Hepatocyte (in vitro differentiated cells): Measurements from ENCODE around the gene GPR153. TPM values are rescaled to one million over a fixed set of nuclear protein-coding genes. Genes with fewer than 3 reads are reported as not detected.

Source experiments
- DNase-seq: peaks from one replicate; pipeline ENCODE4 v3.0.0-alpha.2; 2016; ENCODE audit warnings: low spot score
- H2AFZ ChIP-seq: fragments of 200-600 bp; sonication (generic); 2 replicates; pipeline ENCODE4 v1.6.0; 2016; ENCODE audit warnings: antibody characterized with exemption, mild to moderate bottlenecking
- H3K27ac ChIP-seq: fragments of 200-600 bp; sonication (generic); 2 replicates; pipeline ENCODE4 v1.5.1; 2016; ENCODE audit warnings: mild to moderate bottlenecking
- H3K27me3 ChIP-seq: fragments of 200-600 bp; sonication (generic); 2 replicates; pipeline ENCODE4 v1.6.1; 2016
- H3K36me3 ChIP-seq: fragments of 200-600 bp; sonication (generic); replicated peaks from 2 replicates; pipeline ENCODE4 v1.5.1; 2016; ENCODE audit warnings: low read depth; ENCODE audit not compliant: insufficient read depth
- H3K4me1 ChIP-seq: fragments of 200-600 bp; sonication (generic); 2 replicates; pipeline ENCODE4 v1.5.1; 2016; ENCODE audit warnings: mild to moderate bottlenecking, moderate library complexity; ENCODE audit not compliant: insufficient read depth
- H3K4me2 ChIP-seq: fragments of 200-600 bp; sonication (generic); 2 replicates; pipeline ENCODE4 v1.6.0; 2016
- H3K4me3 ChIP-seq: fragments of 200-600 bp; sonication (generic); 2 replicates; pipeline ENCODE4 v1.5.1; 2016; ENCODE audit warnings: mild to moderate bottlenecking
- H3K79me2 ChIP-seq: fragments of 200-600 bp; sonication (generic); 2 replicates; pipeline ENCODE4 v1.6.0; 2017; ENCODE audit warnings: mild to moderate bottlenecking
- H3K9me2 ChIP-seq: fragments of 200-600 bp; sonication (generic); replicated peaks from 2 replicates; pipeline ENCODE4 v1.6.0; 2017; ENCODE audit warnings: mild to moderate bottlenecking; ENCODE audit not compliant: insufficient read depth
- H3K9me3 ChIP-seq: fragments of 200-600 bp; sonication (generic); 2 replicates; pipeline ENCODE4 v1.5.1; 2016; ENCODE audit warnings: low read depth, mild to moderate bottlenecking
- H4K20me1 ChIP-seq: fragments of 200-600 bp; sonication (generic); 2 replicates; pipeline ENCODE4 v1.6.0; 2016; ENCODE audit warnings: mild to moderate bottlenecking; ENCODE audit not compliant: insufficient read depth, poor library complexity, severe bottlenecking
- EZH2 ChIP-seq: fragments of 200-600 bp; sonication (generic); IDR thresholded peaks from 2 replicates; pipeline ENCODE4 v1.6.1; 2016; ENCODE audit warnings: antibody characterized with exemption, mild to moderate bottlenecking, borderline replicate concordance
- EZH2phosphoT487 ChIP-seq: fragments of 200-600 bp; sonication (generic); IDR thresholded peaks from one replicate; pipeline ENCODE4 v1.6.1; 2018; ENCODE audit warnings: antibody characterized with exemption, mild to moderate bottlenecking, low read depth, moderate library complexity; ENCODE audit not compliant: unreplicated experiment, severe bottlenecking
- WGBS: methylation state at CpG from one replicate; pipeline ENCODE4 v1.1.6; 2016; ENCODE audit warnings: low lambda C conversion rate; ENCODE audit errors: missing lambda C conversion rate; 5-methylcytosine and 5-hydroxymethylcytosine counted together
- polyA plus RNA-seq: library from polyadenylated mRNA; unstranded; fragments of >200 nt; fragmentation: Nextera tagmentation; extraction: Ambion mirVana; gene quantifications from 2 replicates; pipeline ENCODE4 v1.2.1, GENCODE V29; 2016
- total RNA-seq: library from RNA; depleted of rRNA; stranded (reverse); fragments of >200 nt; gene quantifications from 2 replicates; pipeline ENCODE4 v1.2.3, GENCODE V29; 2014
- TF ChIP-seq, protein P1 (sequence below): fragments of 200-600 bp; sonication (generic); IDR thresholded peaks from 2 replicates; pipeline ENCODE4 v1.5.1; 2016; ENCODE audit warnings: antibody characterized with exemption, mild to moderate bottlenecking; ENCODE audit not compliant: poor library complexity

Gene GPR153
- total and polyA plus RNA-seq, 2 experiments from 2014 or later: 9.1 to 13.5 TPM

DNA sequence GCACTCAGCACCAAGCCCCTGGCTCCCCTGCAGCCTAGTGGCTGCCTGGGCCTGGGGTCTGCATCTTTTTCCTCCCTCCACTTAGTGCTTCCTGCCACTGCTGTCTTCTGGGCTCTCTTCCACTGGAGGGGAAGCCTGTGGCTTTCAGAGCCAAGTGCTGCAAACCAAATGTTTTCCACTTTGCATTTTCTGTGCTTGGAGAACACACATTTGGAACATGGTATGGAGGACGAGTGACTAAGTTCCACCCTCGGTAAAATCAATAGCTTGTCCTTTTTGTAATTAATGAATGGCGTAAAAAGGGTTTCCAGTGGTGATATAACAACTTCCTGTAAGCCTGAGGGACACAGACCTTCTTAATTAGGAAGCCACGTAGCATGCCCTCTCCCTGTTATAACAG is 10.1 kb upstream of the GPR153 start:
- DNase-seq: no peak
- Histone ChIP-seq H3K79me2 (no peaks in the 10 kb centered on the region), H3K27me3 (no peaks in the 10 kb centered on the region), H2AFZ (no peak overlapping the region), H3K4me1 (peaks cover 36% of the 10 kb centered on the region), H3K4me3 (no peak overlapping the region), H3K27ac (peak overlapping the region; percentile 31), H3K9me3 (no peaks in the 10 kb centered on the region), H3K9me2 (no peaks in the 10 kb centered on the region), H4K20me1 (no peaks in the 10 kb centered on the region), H3K4me2 (peak overlapping the region; percentile 51), H3K36me3 (no peaks in the 10 kb centered on the region)
- no peak for TF ChIP-seq EZH2phosphoT487
- TF ChIP-seq, protein P1, sequence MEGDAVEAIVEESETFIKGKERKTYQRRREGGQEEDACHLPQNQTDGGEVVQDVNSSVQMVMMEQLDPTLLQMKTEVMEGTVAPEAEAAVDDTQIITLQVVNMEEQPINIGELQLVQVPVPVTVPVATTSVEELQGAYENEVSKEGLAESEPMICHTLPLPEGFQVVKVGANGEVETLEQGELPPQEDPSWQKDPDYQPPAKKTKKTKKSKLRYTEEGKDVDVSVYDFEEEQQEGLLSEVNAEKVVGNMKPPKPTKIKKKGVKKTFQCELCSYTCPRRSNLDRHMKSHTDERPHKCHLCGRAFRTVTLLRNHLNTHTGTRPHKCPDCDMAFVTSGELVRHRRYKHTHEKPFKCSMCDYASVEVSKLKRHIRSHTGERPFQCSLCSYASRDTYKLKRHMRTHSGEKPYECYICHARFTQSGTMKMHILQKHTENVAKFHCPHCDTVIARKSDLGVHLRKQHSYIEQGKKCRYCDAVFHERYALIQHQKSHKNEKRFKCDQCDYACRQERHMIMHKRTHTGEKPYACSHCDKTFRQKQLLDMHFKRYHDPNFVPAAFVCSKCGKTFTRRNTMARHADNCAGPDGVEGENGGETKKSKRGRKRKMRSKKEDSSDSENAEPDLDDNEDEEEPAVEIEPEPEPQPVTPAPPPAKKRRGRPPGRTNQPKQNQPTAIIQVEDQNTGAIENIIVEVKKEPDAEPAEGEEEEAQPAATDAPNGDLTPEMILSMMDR: no peak
- TF ChIP-seq EZH2: no peak
- WGBS: 70% methylated on average over 4 of the region's 4 CpGs

- Histone ChIP-seq H3K4me3 (no peak overlapping the region), H4K20me1 (no peaks in the 10 kb centered on the region), H3K9me3 (no peaks in the 10 kb centered on the region), H3K27ac (peak overlapping the region; percentile 31), H3K4me2 (peak overlapping the region; percentile 51), H3K36me3 (no peaks in the 10 kb centered on the region), H3K79me2 (no peaks in the 10 kb centered on the region), H3K27me3 (no peaks in the 10 kb centered on the region), H3K9me2 (no peaks in the 10 kb centered on the region), H3K4me1 (peaks cover 32% of the 10 kb centered on the region), H2AFZ (no peak overlapping the region)
- no peak for TF ChIP-seq EZH2phosphoT487
- TF ChIP-seq EZH2: no peak
- TF ChIP-seq, protein P1: no peak
- no peak for DNase-seq
- 80% methylated on average over 8 of the region's 8 CpGs for WGBS
Measured at GRCh38 chr1:6270401-6270800, 9.5 kb upstream of the GPR153 start.

DNA sequence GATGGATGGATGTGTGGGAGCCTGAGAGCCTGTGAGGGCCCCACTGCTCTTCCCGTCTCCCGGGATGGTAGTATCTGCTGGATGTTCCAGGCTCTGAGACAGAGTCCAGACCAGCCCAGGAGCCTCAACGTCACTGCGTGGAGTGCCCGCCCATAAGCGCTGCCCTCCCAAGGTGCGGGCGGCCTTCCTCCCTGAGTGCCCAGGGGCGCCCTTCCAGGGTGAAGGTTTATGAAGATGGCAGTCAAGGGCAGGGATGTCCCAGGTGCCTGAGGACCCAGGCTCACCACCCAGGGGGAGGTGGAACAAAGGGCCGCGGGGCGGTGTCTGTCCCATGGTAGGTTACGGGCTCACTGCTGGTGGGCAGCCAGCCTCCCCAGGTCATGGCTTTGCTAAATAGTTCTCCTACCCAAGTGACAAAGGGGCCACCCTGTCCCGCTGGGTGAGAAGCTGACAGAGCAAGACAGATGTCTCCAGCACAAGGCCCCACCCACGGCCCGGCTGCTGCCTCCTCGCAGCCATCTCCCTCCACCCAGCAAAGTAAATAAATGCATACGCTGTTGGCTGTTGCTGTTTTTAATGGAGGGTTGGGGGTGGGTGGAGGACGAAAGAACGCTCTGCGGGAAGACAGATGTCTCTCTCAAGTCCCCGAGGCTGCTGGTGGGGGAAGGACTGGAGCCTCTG is 9.0 kb upstream of the GPR153 start:
- no peaks in the 10 kb centered on the region for H3K27me3 ChIP-seq
- 59% methylated on average over 22 of the region's 22 CpGs for WGBS
- peak overlapping the region; percentile 51 for H3K4me2 ChIP-seq
- peak; percentile 52 for DNase-seq
- H2AFZ ChIP-seq: no peak overlapping the region
- no peaks in the 10 kb centered on the region for H3K9me3 ChIP-seq
- H4K20me1 ChIP-seq: no peaks in the 10 kb centered on the region
- no peaks in the 10 kb centered on the region for H3K36me3 ChIP-seq
- H3K4me3 ChIP-seq: no peak overlapping the region
- H3K4me1 ChIP-seq: peaks cover 32% of the 10 kb centered on the region
- no peaks in the 10 kb centered on the region for H3K79me2 ChIP-seq
- no peak for TF ChIP-seq EZH2phosphoT487
- TF ChIP-seq, protein P1: no peak
- TF ChIP-seq EZH2: no peak
- no peaks in the 10 kb centered on the region for H3K9me2 ChIP-seq
- H3K27ac ChIP-seq: peak overlapping the region; percentile 67
